Neuron (in vitro differentiated cells): ENCODE results near the gene SPOCD1.

ENCODE experiments used
- H2AFZ ChIP-seq: one replicate; pipeline ENCODE4 v1.6.1; 2013; ENCODE audit warnings: low read depth, mild to moderate bottlenecking, inconsistent platforms, low read length, moderate library complexity
- H3K27me3 ChIP-seq: one replicate; pipeline ENCODE4 v1.6.1; 2013; ENCODE audit warnings: low read length; ENCODE audit not compliant: insufficient read depth
- H3K36me3 ChIP-seq: one replicate; pipeline ENCODE4 v1.6.1; 2013; ENCODE audit warnings: low read length; ENCODE audit not compliant: insufficient read depth
- H3K4me1 ChIP-seq: one replicate; pipeline ENCODE4 v1.6.1; 2013; ENCODE audit warnings: low read length; ENCODE audit not compliant: insufficient read depth
- H3K4me3 ChIP-seq: 2 replicates; pipeline ENCODE4 v1.5.1; 2013; ENCODE audit warnings: mild to moderate bottlenecking, low read length, moderate library complexity
- H3K9me3 ChIP-seq: one replicate; pipeline ENCODE4 v1.6.1; 2013; ENCODE audit warnings: low read length

Gene SPOCD1

DNA sequence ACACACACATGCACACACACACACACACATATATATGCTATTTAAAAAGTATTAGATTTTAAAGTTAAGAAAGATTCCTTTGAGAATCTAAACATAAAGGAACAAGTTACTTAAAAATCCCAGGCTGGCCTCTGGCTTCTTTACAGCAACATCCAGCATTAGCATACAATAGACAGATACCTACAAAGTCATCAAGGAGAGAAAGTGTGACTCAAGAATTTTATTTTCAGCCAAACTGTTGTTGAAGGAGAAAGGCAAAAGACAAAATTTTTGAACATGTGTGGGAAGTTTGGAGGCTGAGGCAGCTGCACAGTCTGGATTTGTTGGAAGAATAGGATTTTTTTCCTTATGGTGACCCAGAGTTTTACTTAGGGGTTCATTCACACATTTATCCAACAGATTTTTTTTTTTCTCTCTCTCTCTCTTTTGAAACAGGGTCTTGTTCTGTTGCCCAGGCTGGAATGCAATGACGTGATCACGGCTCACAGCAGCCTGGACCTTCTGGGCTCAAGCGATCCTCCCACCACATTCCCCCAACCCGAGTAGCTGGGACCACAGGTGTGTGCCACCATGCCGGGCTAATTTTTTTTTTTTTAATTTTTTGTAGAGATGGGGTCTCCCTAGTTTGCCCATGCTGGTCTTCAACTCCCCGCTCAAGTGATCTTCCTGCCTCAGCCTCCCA is 24.0 kb upstream of the SPOCD1 start:
- H3K9me3 ChIP-seq, result no peaks in the 10 kb centered on the region
- H3K4me3 ChIP-seq, result no peak overlapping the region
- no peak overlapping the region for H2AFZ ChIP-seq

DNA sequence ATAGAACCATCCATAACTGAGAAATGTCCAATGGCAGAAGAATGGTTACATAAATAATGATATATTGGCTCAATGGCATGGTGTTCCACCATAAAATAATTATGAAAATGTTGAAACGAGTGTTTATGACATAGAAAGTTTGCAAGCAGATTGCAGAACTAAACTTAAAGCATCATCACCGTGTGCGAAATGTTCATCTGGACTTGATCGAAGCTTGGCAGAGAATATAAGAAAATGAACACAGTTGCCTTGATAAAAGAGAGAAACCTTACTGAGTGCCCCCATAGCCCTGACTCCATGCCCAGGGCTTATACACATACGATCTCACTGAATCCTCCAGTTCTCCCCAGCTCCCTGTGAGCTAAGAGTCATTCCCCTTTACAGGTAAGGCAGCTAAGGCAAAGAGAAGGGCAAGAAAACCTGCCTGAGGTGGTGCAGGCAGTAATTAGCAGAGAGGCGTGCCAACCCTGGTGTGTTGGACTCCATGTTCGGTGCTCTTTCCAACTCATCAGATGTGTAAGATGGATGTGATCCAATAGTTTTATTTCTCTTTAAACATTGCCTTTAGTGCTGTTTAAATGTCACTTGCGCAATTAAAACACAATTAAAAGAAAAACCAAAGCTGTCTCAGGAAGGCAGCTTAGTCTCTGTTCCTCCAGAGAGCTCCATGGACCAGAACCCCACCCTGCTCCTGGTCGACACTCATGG is 21.8 kb upstream of the SPOCD1 start:
- H3K36me3 ChIP-seq, result no peaks in the 10 kb centered on the region
- peaks cover 5% of the 10 kb centered on the region for H3K27me3 ChIP-seq
- H3K4me1 ChIP-seq, result peaks cover under 1% of the 10 kb centered on the region
- H3K4me3 ChIP-seq, result no peak overlapping the region
- no peaks in the 10 kb centered on the region for H3K9me3 ChIP-seq
- H2AFZ ChIP-seq, result no peak overlapping the region

More for the DNA sequence above, 24.0 kb upstream of the SPOCD1 start:
- peaks cover 5% of the 10 kb centered on the region for H3K27me3 ChIP-seq
- H3K36me3 ChIP-seq, result no peaks in the 10 kb centered on the region
- no peaks in the 10 kb centered on the region for H3K4me1 ChIP-seq

DNA sequence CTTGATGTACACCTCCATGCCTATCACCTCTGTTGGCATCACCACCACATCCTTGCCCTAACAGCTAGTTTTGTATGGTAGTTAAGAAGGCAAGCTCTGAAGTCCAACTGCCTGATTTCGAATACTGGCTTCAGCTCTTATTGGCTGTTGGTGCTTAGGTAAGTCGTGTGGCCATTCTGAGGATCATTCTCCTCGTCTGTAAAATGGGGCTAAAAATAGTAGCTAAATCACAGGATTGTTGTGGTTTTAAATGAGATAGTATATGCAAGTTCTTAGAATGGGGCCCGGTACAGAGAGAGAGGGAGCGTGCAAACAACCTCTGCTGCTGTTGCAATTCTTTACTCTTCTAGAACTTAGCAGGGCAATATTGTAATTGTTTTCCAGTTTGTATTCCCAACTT is 20.8 kb upstream of the SPOCD1 start:
- H3K4me1 ChIP-seq, result peaks cover 6% of the 10 kb centered on the region
- H2AFZ ChIP-seq, result no peak overlapping the region
- no peaks in the 10 kb centered on the region for H3K36me3 ChIP-seq
- H3K27me3 ChIP-seq, result peaks cover 5% of the 10 kb centered on the region
- no peak overlapping the region for H3K4me3 ChIP-seq
- no peaks in the 10 kb centered on the region for H3K9me3 ChIP-seq

DNA sequence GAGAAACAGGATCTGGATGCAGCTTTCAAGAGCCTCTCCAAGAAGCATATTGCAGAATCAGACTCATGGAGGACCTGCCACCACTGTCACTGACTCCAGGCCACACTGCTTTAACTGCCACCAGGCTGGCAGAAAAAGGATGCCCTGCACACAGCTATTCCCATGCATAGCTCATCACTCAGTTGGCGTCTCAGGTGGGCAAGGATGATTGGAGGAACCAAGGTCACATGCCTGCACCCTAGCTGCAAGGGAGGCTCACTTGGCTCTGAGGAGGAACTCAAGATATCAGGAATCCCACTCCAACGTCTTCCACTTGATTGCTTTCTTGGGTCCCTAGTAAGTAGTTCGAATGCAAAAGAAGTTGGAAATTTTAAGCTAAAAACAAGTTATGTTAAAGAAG is 19.6 kb upstream of the SPOCD1 start:
- no peaks in the 10 kb centered on the region for H3K9me3 ChIP-seq
- no peak overlapping the region for H3K4me3 ChIP-seq
- H3K4me1 ChIP-seq, result peaks cover 6% of the 10 kb centered on the region
- H3K27me3 ChIP-seq, result peaks cover 5% of the 10 kb centered on the region
- H3K36me3 ChIP-seq, result no peaks in the 10 kb centered on the region
- no peak overlapping the region for H2AFZ ChIP-seq

DNA sequence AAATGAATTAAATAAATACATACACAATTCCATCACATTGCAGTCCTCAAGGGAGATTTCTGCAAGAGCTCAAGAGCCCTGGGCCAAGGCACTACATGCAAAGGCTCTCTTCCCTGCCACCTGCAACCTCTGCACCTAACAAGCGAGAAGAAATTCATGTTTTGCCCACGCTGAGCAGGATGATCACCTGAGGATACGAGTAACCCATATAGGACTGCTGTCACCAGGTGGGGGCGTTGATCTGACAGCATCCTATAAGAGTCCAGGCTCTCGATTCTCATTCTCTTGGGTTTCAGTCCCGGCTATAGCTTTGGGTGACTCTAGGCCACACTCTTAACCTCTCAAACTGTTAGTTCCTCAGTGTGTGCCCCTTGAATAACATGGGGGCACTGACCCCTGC is 18.7 kb upstream of the SPOCD1 start:
- H3K27me3 ChIP-seq, result peaks cover 13% of the 10 kb centered on the region
- H3K36me3 ChIP-seq, result no peaks in the 10 kb centered on the region
- H3K4me1 ChIP-seq, result peaks cover 6% of the 10 kb centered on the region
- no peak overlapping the region for H2AFZ ChIP-seq
- no peaks in the 10 kb centered on the region for H3K9me3 ChIP-seq
- no peak overlapping the region for H3K4me3 ChIP-seq

DNA sequence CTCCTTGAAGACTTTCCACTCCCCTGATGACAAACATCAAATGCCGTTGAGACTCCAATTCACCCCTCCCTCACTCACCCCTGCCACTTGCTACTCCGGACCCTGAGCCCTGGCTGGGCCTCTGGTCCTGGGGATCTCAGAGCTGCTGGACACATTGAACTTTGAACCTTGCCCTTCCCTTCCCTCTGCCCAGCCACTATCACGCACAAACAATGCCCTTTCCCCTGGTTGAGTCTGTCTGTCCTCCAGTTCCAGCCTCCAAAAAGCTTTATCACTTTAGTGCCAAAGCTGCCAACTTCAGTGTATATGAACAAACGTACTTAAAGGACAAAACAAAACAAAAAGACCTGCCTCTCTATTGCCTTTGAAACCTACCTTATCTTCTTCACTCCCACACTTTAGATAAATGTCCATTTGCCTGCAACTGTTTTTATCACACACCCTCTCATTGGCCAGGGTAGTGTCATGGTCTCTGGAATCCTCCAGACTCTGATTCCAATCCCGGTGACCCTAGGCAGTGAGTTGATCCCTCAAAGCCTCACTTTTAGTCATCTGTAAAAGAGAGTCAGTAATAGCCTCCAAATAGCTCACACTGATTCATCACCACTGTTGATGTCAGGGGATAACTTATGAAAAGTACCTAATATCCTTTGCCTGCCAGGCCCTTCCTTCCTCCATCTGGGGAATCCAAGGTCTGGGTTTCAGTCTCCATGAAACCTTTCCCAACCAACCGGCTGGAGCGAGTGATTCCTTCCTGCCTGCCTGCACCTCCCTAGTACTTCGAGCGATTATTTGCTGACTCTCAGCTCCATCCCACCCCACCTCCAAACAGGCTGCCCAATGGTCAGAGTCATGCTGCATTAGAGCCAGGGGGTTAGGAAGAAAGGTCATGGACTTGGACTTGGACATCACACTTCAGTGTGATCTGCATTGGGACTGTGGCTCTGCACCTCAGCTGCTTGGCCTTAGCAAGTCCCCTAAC is 15.9 kb upstream of the SPOCD1 start:
- Histone ChIP-seq H3K9me3 (no peaks in the 10 kb centered on the region), H2AFZ (no peak overlapping the region), H3K27me3 (peaks cover 17% of the 10 kb centered on the region), H3K4me3 (no peak overlapping the region), H3K36me3 (no peaks in the 10 kb centered on the region), H3K4me1 (peaks cover 6% of the 10 kb centered on the region)

DNA sequence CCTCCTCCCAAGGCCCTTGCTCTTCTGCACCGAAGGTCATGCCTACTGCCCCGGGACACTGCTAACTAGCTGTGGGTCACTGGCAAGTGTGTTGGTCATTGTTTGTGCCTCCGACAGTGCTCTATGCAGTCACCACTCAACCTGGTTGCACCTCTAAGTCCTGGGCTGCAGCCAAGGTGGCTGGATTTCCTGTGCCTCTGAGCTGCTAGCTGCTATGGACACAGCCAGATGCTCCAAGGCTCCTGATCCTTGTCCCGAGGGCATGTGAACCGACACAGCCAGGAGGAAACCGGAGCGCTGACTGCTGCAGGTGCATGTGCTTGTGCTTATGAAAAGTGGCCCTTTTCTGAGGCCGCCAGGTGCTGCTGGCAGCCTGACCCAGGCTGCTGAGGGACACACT is 14.7 kb upstream of the SPOCD1 start:
- no peak overlapping the region for H3K4me3 ChIP-seq

DNA sequence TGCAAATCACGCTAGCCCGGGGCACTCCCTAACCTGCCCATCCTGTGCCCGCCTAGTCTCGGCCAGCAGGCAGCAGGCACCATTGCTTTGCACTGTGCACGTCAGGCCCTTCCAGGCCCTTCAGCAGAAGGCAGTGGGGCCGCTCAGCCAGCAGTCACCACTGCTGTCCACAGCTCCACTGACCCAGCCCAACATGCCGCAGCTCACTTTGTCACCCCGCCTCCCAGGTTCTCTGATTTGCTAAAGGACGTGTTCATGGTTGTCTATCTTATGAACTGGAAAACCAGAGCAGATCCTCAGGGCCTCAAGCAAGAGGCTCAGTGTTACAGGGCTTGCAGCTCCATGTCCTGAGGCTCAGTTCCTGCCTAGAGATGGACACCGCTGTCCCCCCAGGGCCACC is 14.2 kb upstream of the SPOCD1 start:
- Histone ChIP-seq H2AFZ (no peak overlapping the region), H3K4me3 (no peak overlapping the region), H3K36me3 (no peaks in the 10 kb centered on the region), H3K27me3 (peaks cover 14% of the 10 kb centered on the region), H3K4me1 (peaks cover 6% of the 10 kb centered on the region), H3K9me3 (no peaks in the 10 kb centered on the region)

More for the DNA sequence above, 14.7 kb upstream of the SPOCD1 start:
- no peaks in the 10 kb centered on the region for H3K9me3 ChIP-seq
- peaks cover 14% of the 10 kb centered on the region for H3K27me3 ChIP-seq
- H3K36me3 ChIP-seq, result no peaks in the 10 kb centered on the region
- H2AFZ ChIP-seq, result no peak overlapping the region
- peaks cover 6% of the 10 kb centered on the region for H3K4me1 ChIP-seq

DNA sequence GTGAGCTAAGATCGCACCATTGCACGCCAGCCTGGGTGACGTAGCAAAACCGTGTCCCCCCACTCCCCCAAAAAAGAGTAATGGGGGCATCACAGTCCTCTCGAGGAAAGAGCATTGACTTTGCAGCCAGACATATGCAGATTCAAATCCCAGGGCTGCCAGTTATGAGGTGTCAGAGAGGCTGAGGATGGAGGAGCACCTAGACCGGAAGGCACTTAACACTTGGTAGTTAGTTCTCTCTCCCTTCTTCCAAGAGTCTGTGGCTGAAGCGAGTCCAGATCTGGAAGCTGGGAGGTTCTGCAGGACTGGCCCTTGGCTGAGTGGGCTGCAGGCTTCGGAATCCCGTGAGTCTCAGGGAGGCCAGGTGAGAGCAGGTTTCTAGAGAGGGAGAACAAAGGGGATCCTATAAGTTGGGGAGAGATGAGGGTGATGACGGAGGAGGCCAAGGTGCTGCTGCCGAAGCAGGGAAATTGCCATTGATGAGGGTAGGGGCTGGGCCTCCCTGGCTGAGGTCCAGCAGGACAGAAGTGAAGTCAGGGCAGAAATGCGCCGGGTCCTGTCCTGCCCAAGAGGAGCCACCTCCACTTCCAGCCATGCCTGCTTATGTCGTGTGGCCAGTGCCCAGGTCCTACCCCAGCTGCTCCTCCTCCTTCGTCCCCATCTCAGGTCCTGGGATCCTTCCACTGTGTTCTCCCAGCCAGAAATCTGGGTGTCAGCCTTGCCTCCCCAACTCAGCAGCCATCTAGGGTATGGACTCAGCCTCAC is 13.3 kb upstream of the SPOCD1 start:
- peaks cover 6% of the 10 kb centered on the region for H3K4me1 ChIP-seq
- no peak overlapping the region for H2AFZ ChIP-seq
- peaks cover 14% of the 10 kb centered on the region for H3K27me3 ChIP-seq
- H3K4me3 ChIP-seq, result no peak overlapping the region
- H3K9me3 ChIP-seq, result no peaks in the 10 kb centered on the region
- no peaks in the 10 kb centered on the region for H3K36me3 ChIP-seq

DNA sequence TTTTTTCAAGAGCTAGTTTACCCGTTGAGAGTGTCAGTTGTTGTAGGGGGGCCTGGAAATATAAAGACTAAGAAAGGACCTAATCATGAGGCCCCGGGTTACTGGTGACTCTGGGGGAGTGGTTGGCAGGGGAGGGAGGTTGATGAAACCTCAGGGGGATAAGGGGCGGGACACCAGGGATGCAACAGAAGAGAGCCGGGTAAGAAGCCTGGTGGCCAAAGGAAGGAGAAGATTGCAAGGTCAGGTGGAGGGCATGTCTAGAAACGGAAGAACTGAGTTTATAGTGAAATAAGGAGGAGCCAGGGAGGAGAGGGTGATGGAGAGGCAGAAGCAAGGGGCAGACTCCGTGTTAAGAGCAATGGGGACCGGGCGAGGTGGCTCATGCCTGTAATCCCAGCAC is 12.5 kb upstream of the SPOCD1 start:
- H3K4me3 ChIP-seq, result no peak overlapping the region
- no peaks in the 10 kb centered on the region for H3K36me3 ChIP-seq
- no peaks in the 10 kb centered on the region for H3K9me3 ChIP-seq
- H3K27me3 ChIP-seq, result peaks cover 14% of the 10 kb centered on the region
- no peak overlapping the region for H2AFZ ChIP-seq
- H3K4me1 ChIP-seq, result peaks cover 6% of the 10 kb centered on the region

DNA sequence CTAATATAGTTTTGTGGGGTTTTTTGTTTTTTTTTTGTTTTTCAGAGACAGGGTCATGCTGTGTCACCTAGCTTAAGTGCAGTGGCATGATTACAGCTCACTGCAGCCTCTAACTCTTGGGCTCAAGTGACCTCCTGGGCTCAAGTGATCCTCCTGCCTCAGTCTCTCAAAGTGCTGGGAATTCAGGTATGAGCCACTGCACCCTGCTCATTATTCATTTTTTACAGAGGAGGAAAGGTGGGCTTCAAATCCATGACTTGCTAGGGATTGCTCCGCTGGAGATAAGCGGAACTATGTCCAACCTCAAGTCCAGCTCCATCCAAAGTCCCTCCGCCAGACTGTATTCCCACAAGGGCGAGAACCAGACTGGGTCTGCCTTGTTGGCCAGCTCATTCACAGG is 8.0 kb upstream of the SPOCD1 start:
- Histone ChIP-seq H3K9me3 (no peaks in the 10 kb centered on the region), H3K4me3 (no peak overlapping the region), H2AFZ (no peak overlapping the region), H3K27me3 (no peaks in the 10 kb centered on the region), H3K4me1 (no peaks in the 10 kb centered on the region), H3K36me3 (no peaks in the 10 kb centered on the region)

DNA sequence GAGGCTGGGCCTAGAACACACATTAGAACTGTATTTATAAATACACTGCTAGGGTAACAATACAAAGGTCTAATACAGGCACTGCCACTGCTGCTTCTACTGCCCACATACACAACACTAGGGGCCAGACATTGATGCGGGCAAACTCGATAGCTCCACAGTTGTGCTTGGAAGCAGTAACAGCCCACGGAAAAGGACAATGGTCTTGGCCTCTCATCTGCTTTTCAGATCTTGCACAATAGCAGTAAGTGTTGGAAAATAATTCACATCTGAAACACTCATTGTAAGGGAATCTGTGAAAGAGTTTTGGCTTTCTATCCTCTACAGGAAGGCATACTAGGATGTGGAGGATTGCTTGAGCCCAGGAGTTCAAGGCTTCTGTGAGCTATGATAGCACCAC is 6.9 kb upstream of the SPOCD1 start:
- no peak overlapping the region for H2AFZ ChIP-seq
- no peaks in the 10 kb centered on the region for H3K36me3 ChIP-seq
- no peaks in the 10 kb centered on the region for H3K4me1 ChIP-seq
- no peak overlapping the region for H3K4me3 ChIP-seq
- no peaks in the 10 kb centered on the region for H3K27me3 ChIP-seq
- H3K9me3 ChIP-seq, result no peaks in the 10 kb centered on the region
